Measurements from ENCODE around the gene RIC1. TPM values are rescaled to one million over a fixed set of nuclear protein-coding genes. Genes with fewer than 3 reads are reported as not detected.
"Not testable (repeated sequence)": the region's sequence is repeated elsewhere in the genome, so short reads cannot be mapped to it uniquely, and the experiment has no call there.

RIC1 gene
- total and polyA plus RNA-seq, 2 experiments from 2014 or later, result 9.7 to 33.7 TPM

DNA sequence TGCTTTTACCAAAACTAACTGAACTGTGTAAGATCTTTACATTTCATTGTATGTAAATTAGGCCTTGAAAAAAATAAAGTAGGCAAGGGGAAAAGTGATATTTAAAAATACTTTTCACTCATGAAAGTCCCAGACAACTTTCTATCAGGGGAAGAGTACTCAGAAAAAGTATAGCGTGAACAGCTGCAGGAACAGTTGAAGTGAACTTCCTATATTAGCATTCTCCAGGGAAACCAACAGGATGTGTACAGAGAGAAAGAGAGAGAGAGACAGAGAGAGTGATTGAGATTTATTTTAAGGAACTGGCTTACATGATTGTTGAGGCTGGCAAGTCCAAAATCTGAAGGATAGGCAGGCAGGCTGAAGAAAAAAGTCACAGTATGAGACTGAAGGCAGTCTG lies 162.0 kb downstream of the RIC1 start:
- H3K9me3 ChIP-seq (ENCODE audit: low read depth), result no peaks in the 10 kb centered on the region
- peaks cover 11% of the 10 kb centered on the region for H3K36me3 ChIP-seq
- peaks cover 5% of the 10 kb centered on the region for H3K4me1 ChIP-seq (ENCODE audit: low read depth)
- TF ChIP-seq CTCF (IDR thresholded peaks at IDR 0.05; ENCODE audit: low read depth, low read length), result no peak
- no peak for DNase-seq (ENCODE audit: low read depth in 1 of 2, low spot score in 1 of 2)
- H3K4me3 ChIP-seq, result no peak overlapping the region
- H3K27ac ChIP-seq, result peak overlapping the region; percentile 25
- no peaks in the 10 kb centered on the region for H3K27me3 ChIP-seq

- peaks cover 11% of the 10 kb centered on the region for H3K36me3 ChIP-seq
- TF ChIP-seq CTCF (IDR thresholded peaks at IDR 0.05; ENCODE audit: low read depth, low read length), result no peak
- H3K9me3 ChIP-seq (ENCODE audit: low read depth), result no peaks in the 10 kb centered on the region
- H3K4me3 ChIP-seq, result no peak overlapping the region
- DNase-seq (ENCODE audit: low read depth in 1 of 2, low spot score in 1 of 2), result no peak
- H3K27me3 ChIP-seq, result no peaks in the 10 kb centered on the region
- H3K27ac ChIP-seq, result no peak overlapping the region
- peaks cover 5% of the 10 kb centered on the region for H3K4me1 ChIP-seq (ENCODE audit: low read depth)
Measured at GRCh38 chr9:5791870-5792269, 163.0 kb downstream of the RIC1 start.

DNA sequence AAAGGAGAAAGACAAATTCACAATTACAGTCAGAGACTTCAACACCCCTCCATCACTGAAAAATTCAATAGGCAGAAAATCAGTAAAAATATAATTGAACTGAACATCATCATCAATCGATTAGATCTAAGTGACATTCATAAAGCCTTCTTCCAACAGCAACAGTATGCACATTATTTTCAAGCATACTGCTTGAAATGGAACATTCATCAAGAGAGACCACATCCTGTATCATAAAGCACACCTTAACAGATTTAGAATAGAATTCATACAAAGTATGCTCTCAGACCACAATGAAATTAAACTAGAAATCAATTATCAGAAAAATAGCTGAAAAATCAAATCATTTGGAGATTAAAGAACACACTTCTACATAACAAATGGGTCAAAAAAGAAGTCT lies 164.9 kb downstream of the RIC1 start:
- H3K4me1 ChIP-seq (ENCODE audit: low read depth), result peaks cover 5% of the 10 kb centered on the region
- no peak overlapping the region for H3K27ac ChIP-seq
- H3K36me3 ChIP-seq, result peaks cover 11% of the 10 kb centered on the region
- TF ChIP-seq CTCF (IDR thresholded peaks at IDR 0.05; ENCODE audit: low read depth, low read length), result no peak
- no peaks in the 10 kb centered on the region for H3K9me3 ChIP-seq (ENCODE audit: low read depth)
- no peak for DNase-seq (ENCODE audit: low read depth in 1 of 2, low spot score in 1 of 2)
- H3K4me3 ChIP-seq, result no peak overlapping the region
- H3K27me3 ChIP-seq, result no peaks in the 10 kb centered on the region

DNA sequence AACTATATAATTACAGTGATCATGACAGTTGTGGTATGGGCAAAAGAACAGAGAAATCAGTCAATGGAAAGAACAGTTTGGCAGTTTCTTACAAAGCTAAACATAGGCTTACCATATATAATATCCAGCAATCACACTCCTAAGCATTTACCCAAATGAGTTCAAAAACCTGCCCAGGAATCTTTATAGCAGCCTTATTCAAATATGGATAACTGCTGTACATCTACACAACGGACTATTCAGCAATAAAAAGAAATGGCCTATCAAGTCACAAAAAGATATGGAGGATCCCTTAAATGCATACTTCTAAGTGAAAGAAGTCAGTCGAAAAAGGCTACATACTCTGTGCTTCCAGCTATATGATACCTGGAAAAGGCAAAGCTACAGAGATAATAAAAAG lies 167.4 kb downstream of the RIC1 start:
- Histone ChIP-seq H3K27ac (no peak overlapping the region), H3K9me3 (ENCODE audit: low read depth) (no peaks in the 10 kb centered on the region)

DNA sequence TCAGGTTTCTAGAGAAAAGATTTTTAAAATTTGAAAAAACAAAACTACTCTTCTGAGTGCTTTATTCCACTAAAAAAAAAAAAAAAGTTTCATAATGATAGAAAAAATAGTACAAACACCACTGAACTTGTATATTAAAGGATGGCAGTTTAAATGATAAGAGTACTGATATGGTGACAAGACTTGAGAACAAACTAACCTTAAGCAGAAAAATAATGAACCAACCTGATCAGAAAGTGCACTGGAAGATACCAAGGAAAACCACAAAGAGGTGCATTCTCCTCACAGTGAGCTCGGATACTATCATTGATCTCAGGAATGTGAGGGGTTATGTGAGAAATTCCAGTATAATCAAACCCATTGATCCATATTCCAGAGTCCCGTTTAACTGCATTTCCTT lies 169.7 kb downstream of the RIC1 start:
- Histone ChIP-seq H3K9me3 (ENCODE audit: low read depth) (no peaks in the 10 kb centered on the region), H3K27ac (no peak overlapping the region), H3K4me1 (ENCODE audit: low read depth) (peaks cover 5% of the 10 kb centered on the region), H3K36me3 (no peaks in the 10 kb centered on the region), H3K27me3 (no peaks in the 10 kb centered on the region), H3K4me3 (no peak overlapping the region)
- no peak for TF ChIP-seq CTCF (IDR thresholded peaks at IDR 0.05; ENCODE audit: low read depth, low read length)
- no peak for DNase-seq (ENCODE audit: low read depth in 1 of 2, low spot score in 1 of 2)

More for the DNA sequence above, 167.4 kb downstream of the RIC1 start:
- DNase-seq (ENCODE audit: low read depth in 1 of 2, low spot score in 1 of 2), result no peak
- H3K4me1 ChIP-seq (ENCODE audit: low read depth), result peaks cover 7% of the 10 kb centered on the region
- peaks cover 4% of the 10 kb centered on the region for H3K36me3 ChIP-seq
- no peak for TF ChIP-seq CTCF (IDR thresholded peaks at IDR 0.05; ENCODE audit: low read depth, low read length)
- no peak overlapping the region for H3K4me3 ChIP-seq
- no peaks in the 10 kb centered on the region for H3K27me3 ChIP-seq

GRCh38 chr9:5799314-5799713 lies 170.4 kb downstream of the RIC1 start:
- Histone ChIP-seq H3K27me3 (no peaks in the 10 kb centered on the region), H3K36me3 (no peaks in the 10 kb centered on the region), H3K9me3 (ENCODE audit: low read depth) (no peaks in the 10 kb centered on the region), H3K4me3 (no peak overlapping the region), H3K4me1 (ENCODE audit: low read depth) (peaks cover 5% of the 10 kb centered on the region), H3K27ac (no peak overlapping the region)
- TF ChIP-seq CTCF (IDR thresholded peaks at IDR 0.05; ENCODE audit: low read depth, low read length), result peak; percentile 90
- DNase-seq (ENCODE audit: low read depth in 1 of 2, low spot score in 1 of 2), result peak in 1 of 2 donors; percentile 74

DNA sequence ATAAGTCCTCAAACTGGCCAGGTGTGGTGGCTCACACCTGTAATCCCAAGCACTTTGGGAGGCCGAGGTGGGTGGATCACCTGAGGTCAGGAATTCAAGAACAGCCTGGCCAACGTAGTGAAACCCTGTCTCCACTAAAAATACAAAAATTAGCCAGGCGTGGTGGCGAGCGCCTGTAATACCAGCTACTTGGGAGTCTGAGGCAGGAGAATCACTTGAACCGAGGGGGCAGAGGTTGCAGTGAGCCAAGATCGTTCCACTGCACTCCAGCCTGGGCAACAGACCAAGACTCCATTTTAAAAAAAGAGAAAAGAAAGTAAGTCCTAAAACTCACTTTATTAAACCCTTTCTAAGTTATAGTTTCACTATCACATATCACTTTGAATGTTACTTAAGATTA lies 171.5 kb downstream of the RIC1 start:
- not testable (repeated sequence) for H3K27ac ChIP-seq, H3K27me3 ChIP-seq

More for the DNA sequence above, 171.5 kb downstream of the RIC1 start:
- DNase-seq (ENCODE audit: low read depth in 1 of 2, low spot score in 1 of 2); H3K4me1 ChIP-seq (ENCODE audit: low read depth); H3K9me3 ChIP-seq (ENCODE audit: low read depth); H3K4me3 ChIP-seq; H3K36me3 ChIP-seq: not testable (repeated sequence)

Data from cardiac muscle cell (in vitro differentiated cells and primary cell).